ENCODE results near the gene MTCH1. TPM values are rescaled to one million over a fixed set of nuclear protein-coding genes. Genes with fewer than 3 reads are reported as not detected.

The MTCH1 gene
- total RNA-seq, 1 donor from 2014 or later = 172 TPM

DNA sequence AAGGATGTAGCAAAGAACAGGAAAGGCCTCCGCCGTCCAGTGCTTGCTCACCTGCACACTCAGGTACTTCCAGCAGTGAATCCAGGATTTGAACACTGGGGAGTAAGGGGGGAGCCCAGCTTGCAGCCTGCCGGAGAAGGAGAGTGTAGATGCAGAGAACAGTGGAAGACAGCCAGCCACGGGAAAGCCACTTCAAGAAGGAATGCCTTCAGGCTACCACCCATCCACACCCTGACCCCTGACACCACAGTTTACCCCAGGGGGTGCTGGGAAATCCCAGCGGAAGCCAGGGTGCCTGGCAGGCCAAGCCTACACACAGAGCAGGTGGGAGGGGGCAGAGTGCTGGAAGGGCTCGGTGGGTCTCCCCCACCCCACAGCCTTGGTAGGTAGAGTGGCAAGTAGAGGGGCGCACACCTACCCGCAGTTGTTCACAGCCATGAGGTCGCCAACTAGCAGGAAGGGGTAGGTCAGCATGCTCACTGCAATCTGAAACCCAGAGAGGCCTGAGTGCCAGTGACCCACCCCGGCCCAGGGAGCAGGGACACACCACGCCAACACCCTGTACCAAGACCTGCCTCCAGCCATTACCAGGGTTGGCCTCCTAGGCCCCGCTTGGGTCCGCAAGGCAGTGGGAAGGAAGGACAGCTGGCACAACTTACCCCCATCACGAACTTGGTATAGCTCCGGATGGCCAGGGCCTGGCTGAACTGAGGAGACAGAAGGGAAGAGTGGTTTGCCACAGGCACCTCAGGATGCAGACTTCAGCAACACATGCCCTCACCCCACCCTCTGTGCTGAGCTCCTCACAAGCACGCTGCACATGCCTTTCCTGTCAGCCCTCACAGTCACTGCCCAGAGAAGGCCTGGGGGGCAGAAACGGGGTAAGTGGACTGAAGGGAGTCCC, 15.8 kb downstream of the MTCH1 start:
- DNase-seq (ENCODE audit: low read depth) = no peak
- Histone ChIP-seq H3K4me3 (ENCODE audit: low read depth, low read length) (no peak overlapping the region), H3K27me3 (ENCODE audit: control insufficient read depth, insufficient read depth, low read length) (no peaks in the 10 kb centered on the region), H3K36me3 (ENCODE audit: control insufficient read depth, insufficient read depth, low read length) (peaks cover 2% of the 10 kb centered on the region)
- TF ChIP-seq, protein P1, sequence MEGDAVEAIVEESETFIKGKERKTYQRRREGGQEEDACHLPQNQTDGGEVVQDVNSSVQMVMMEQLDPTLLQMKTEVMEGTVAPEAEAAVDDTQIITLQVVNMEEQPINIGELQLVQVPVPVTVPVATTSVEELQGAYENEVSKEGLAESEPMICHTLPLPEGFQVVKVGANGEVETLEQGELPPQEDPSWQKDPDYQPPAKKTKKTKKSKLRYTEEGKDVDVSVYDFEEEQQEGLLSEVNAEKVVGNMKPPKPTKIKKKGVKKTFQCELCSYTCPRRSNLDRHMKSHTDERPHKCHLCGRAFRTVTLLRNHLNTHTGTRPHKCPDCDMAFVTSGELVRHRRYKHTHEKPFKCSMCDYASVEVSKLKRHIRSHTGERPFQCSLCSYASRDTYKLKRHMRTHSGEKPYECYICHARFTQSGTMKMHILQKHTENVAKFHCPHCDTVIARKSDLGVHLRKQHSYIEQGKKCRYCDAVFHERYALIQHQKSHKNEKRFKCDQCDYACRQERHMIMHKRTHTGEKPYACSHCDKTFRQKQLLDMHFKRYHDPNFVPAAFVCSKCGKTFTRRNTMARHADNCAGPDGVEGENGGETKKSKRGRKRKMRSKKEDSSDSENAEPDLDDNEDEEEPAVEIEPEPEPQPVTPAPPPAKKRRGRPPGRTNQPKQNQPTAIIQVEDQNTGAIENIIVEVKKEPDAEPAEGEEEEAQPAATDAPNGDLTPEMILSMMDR (IDR thresholded peaks at IDR 0.05; ENCODE audit: insufficient read depth, low read length, poor library complexity, severe bottlenecking) = no peak

DNA sequence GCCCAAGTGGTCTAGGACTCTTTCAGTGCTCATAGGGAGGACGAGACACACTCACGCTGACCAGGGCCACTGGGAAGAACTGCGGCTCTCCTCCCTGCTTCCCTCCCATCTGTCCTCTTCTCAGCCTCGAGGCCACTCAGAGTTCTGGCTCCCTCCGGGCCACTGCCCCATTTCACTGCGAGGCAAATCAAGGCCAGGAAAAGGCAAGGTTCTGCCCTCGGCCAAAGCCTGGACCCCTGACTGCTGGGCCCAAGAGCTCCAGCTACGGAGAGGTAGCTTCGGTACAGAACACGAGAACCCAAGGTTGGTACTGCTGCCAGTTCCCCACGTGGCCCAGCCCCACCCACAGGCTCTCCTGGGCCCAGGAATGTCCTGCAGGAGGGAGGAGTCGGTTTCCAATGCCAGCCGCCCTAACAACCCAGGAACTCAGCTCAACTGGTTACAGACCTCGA, 16.7 kb downstream of the MTCH1 start:
- Histone ChIP-seq H3K4me3 (ENCODE audit: low read depth, low read length) (no peak overlapping the region), H3K27me3 (ENCODE audit: control insufficient read depth, insufficient read depth, low read length) (no peaks in the 10 kb centered on the region), H3K36me3 (ENCODE audit: control insufficient read depth, insufficient read depth, low read length) (peaks cover 2% of the 10 kb centered on the region)
- DNase-seq (ENCODE audit: low read depth) = no peak
- TF ChIP-seq, protein P1 (IDR thresholded peaks at IDR 0.05; ENCODE audit: insufficient read depth, low read length, poor library complexity, severe bottlenecking) = no peak

DNA sequence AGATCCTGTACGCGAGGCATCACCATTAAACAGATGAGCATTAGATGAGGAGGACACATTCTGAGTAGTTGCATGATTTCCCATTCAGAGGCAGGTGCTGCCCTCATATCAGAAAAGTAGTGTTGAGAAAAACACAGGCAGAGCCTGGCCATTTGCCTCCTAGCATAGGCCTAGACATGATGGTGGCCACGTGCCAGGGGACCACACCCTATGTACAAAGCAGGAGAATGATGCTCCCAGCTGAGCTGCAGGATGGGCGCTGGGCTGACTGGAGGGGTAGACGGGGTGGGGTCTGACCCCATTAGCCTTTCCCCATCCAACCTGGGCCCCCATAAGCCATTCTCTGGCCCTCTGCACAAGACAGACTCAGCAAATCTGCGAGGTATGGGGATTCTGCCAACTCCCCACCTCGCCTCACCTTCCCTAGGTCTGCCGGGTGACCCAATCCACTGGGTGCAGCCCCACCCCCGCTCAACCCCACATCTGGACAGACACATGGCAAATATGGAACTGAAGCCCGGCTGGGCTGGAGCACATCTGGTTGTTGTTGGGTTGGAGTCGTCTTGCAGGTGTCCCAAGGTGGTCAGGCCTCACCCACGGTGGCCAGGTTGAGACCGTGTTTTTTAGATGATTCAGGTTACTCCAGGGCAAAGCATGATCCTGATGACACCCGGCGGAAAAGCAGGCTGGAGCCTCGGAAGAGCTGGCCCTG, 17.6 kb downstream of the MTCH1 start:
- Histone ChIP-seq H3K36me3 (ENCODE audit: control insufficient read depth, insufficient read depth, low read length) (peaks cover 2% of the 10 kb centered on the region), H3K27me3 (ENCODE audit: control insufficient read depth, insufficient read depth, low read length) (no peaks in the 10 kb centered on the region), H3K4me3 (ENCODE audit: low read depth, low read length) (no peak overlapping the region)
- no peak for DNase-seq (ENCODE audit: low read depth)
- TF ChIP-seq, protein P1 (IDR thresholded peaks at IDR 0.05; ENCODE audit: insufficient read depth, low read length, poor library complexity, severe bottlenecking) = no peak

DNA sequence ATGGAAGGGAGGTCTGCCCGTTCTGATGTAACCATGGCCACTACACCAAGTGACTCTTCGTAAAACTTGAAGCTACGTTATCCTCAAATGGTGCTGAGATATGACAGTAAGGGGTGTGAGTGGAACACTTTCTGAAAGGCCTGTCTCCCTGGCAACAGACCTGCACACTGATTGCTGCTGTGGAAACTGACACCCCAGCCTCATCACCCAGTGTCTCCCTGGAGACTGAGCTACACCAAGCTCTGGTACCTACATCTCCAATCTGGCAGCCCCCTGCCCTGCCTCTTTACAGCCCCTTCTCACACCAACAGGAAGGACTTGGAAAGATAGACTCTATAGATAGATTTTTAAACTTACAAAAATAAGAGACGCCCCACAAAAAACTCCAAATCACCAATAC, 18.2 kb downstream of the MTCH1 start:
- Histone ChIP-seq H3K36me3 (ENCODE audit: control insufficient read depth, insufficient read depth, low read length) (peaks cover 2% of the 10 kb centered on the region), H3K27me3 (ENCODE audit: control insufficient read depth, insufficient read depth, low read length) (no peaks in the 10 kb centered on the region), H3K4me3 (ENCODE audit: low read depth, low read length) (no peak overlapping the region)
- TF ChIP-seq, protein P1 (IDR thresholded peaks at IDR 0.05; ENCODE audit: insufficient read depth, low read length, poor library complexity, severe bottlenecking) = no peak
- no peak for DNase-seq (ENCODE audit: low read depth)

DNA sequence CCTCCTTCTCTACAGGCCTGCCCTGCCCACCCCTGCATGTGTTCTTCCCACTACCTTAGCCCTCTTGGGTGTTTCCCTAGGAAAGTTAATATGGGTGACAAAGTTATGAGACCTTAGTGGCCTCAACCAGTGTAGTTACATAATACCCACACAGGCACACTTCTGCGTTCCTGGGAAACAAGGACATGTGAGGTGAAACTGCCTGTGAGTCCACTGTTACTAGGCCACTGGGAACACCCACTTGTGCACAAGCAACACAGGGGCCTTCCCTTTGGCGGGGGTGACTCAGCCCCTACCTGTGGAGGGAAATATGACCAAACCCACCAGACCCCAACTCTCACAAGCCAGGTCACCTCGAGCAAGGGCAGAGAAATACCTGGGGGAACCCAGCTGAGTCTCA, 18.7 kb downstream of the MTCH1 start:
- no peak for DNase-seq (ENCODE audit: low read depth)
- Histone ChIP-seq H3K27me3 (ENCODE audit: control insufficient read depth, insufficient read depth, low read length) (no peaks in the 10 kb centered on the region), H3K36me3 (ENCODE audit: control insufficient read depth, insufficient read depth, low read length) (peaks cover 2% of the 10 kb centered on the region), H3K4me3 (ENCODE audit: low read depth, low read length) (no peak overlapping the region)
- TF ChIP-seq, protein P1 (IDR thresholded peaks at IDR 0.05; ENCODE audit: insufficient read depth, low read length, poor library complexity, severe bottlenecking) = no peak
